ENCODE data around the gene UST.

GRCh38 chr6:148771212-148771601 is 24.4 kb downstream of the UST start:
- TF ChIP-seq CTCF (IDR thresholded peaks at IDR 0.05) (no peak), EZH2 (IDR thresholded peaks at IDR 0.05; ENCODE audit: borderline replicate concordance, insufficient read depth, low read depth, low read length, poor library complexity, severe bottlenecking) (no peak)
